ENCODE data around the gene TPP2. TPM values are rescaled to one million over a fixed set of nuclear protein-coding genes. Genes with fewer than 3 reads are reported as not detected.

Gene TPP2
- total RNA-seq, 3 donors from 2014 or later = 37.6 to 44.0 (median 38.2) TPM

DNA sequence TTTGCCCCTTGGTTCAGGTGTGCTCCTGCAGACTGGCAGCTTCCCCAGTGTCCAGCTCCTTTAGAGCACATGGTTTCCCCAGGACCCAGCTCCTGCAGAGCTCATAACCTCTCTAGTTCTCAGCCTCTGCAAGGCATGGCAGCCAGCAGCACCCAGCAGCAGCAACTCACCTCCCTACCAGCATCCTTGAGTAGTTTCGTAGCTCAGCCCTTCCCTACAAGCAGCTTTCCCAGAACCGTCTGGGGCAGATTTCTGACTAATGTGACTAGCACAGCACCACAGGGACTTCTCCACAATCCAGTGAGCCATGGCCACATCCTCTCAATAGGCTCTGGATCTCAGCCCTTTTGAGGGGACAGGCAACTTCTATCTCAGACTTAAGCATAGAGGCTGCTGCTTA, 112.2 kb downstream of the TPP2 start:
- Histone ChIP-seq H3K9me3 (no peaks in the 10 kb centered on the region), H3K36me3 (ENCODE audit: low read depth) (no peaks in the 10 kb centered on the region), H3K4me1 (ENCODE audit: low read depth) (no peaks in the 10 kb centered on the region), H3K4me3 (no peak overlapping the region)
- ATAC-seq (no peak), DNase-seq (no peak)
- intact Hi-C loops (cut with DNase I, micrococcal nuclease) = no loop called here
- TF ChIP-seq, protein P1, sequence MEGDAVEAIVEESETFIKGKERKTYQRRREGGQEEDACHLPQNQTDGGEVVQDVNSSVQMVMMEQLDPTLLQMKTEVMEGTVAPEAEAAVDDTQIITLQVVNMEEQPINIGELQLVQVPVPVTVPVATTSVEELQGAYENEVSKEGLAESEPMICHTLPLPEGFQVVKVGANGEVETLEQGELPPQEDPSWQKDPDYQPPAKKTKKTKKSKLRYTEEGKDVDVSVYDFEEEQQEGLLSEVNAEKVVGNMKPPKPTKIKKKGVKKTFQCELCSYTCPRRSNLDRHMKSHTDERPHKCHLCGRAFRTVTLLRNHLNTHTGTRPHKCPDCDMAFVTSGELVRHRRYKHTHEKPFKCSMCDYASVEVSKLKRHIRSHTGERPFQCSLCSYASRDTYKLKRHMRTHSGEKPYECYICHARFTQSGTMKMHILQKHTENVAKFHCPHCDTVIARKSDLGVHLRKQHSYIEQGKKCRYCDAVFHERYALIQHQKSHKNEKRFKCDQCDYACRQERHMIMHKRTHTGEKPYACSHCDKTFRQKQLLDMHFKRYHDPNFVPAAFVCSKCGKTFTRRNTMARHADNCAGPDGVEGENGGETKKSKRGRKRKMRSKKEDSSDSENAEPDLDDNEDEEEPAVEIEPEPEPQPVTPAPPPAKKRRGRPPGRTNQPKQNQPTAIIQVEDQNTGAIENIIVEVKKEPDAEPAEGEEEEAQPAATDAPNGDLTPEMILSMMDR (IDR thresholded peaks at IDR 0.05) = no peak

DNA sequence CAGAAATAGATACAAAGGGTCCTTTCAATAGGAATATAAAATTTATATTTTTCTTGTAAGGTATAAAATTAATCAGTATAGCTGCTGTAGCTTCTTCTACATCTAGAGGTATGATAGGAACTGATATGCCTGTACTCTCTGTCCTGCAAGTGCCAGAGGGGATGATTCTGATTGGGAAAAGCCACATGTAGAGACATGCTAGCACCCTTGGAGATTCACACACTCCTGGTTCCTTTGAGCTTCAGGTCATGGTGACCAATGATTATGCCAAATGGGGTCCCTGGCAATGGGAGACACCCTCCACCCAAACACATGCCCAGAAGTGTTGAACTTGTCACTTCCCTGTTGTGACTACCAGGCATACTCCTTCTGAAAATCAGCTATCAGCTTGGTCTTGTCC, 112.8 kb downstream of the TPP2 start:
- ATAC-seq = no peak

DNA sequence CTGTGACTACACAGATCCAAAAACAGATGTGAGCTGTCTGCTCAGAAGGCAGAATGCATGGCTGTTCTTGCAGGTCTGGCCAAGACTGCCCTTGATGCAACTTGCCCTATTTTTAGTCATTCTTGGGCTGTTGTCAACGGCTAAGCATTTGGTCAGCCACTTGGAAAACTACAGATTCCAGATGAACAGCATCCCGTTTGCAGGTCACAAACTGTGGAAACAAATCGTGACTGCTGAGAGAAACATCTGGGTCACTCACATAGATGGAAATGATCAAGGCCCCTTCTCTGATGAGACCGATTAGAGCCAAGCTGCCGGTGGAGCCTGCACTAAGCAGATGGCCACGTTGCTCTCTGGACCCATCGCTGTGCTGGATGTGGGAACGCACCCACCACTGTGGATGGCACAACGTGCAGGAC, 113.5 kb downstream of the TPP2 start:
- DNase-seq = no peak
- H3K4me3 ChIP-seq = no peak overlapping the region
- intact Hi-C loops (cut with DNase I, micrococcal nuclease) = no loop called here
- H3K36me3 ChIP-seq (ENCODE audit: low read depth) = no peaks in the 10 kb centered on the region
- ATAC-seq = no peak
- no peaks in the 10 kb centered on the region for H3K4me1 ChIP-seq (ENCODE audit: low read depth)
- H3K9me3 ChIP-seq = no peaks in the 10 kb centered on the region
- TF ChIP-seq, protein P1 (IDR thresholded peaks at IDR 0.05) = no peak

More for the DNA sequence above, 112.8 kb downstream of the TPP2 start:
- H3K36me3 ChIP-seq (ENCODE audit: low read depth) = no peaks in the 10 kb centered on the region
- H3K9me3 ChIP-seq = no peaks in the 10 kb centered on the region
- no peak for DNase-seq
- intact Hi-C loops (cut with DNase I, micrococcal nuclease) = no loop called here
- TF ChIP-seq, protein P1 (IDR thresholded peaks at IDR 0.05) = no peak
- H3K4me3 ChIP-seq = no peak overlapping the region
- no peaks in the 10 kb centered on the region for H3K4me1 ChIP-seq (ENCODE audit: low read depth)

DNA sequence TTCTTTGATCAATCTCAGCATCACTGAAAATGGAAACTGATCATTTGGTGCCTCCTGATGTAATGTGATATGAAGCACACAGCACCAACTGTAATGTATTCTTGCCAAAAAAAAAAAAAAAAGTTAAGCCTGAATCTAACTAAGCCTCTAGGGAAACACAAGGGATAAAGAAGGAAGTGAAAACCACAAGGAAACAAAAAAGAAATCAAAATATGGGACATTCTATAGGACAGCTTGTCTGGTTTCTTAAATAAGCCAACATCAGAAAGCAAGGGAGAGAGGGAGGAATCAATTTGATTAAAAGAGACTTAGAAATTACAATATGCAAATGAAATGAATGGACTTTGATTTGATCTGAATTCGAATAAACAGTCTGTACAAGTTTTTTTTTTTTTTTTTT, 118.7 kb downstream of the TPP2 start:
- Histone ChIP-seq H3K9me3 (no peaks in the 10 kb centered on the region), H3K4me3 (no peak overlapping the region), H3K4me1 (ENCODE audit: low read depth) (no peaks in the 10 kb centered on the region), H3K36me3 (ENCODE audit: low read depth) (no peaks in the 10 kb centered on the region)
- DNase-seq (no peak), ATAC-seq (no peak)
- intact Hi-C loops (cut with DNase I, micrococcal nuclease) = no loop called here
- TF ChIP-seq, protein P1 (IDR thresholded peaks at IDR 0.05) = no peak

DNA sequence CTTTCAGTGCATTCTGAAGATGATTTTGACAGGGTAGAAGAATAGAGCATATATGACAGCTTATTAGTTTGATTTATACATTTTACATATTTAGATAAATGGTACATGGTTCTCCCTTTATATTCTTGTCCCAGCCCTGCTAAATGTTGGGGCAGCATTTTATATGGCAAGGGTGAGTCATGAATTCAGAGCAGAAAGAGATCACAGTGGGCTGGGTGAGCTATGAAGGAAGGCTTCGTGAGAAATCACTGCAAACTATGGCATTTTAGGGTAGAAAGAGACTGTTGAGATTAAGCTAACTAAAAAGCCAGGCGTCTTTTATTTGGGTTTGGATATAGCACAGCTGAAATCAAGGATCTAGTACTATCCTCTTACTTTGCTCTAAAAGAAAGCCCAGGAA, 122.0 kb downstream of the TPP2 start:
- H3K4me1 ChIP-seq (ENCODE audit: low read depth) = no peaks in the 10 kb centered on the region
- no peaks in the 10 kb centered on the region for H3K36me3 ChIP-seq (ENCODE audit: low read depth)
- intact Hi-C loops (cut with DNase I, micrococcal nuclease) = no loop called here
- no peak overlapping the region for H3K4me3 ChIP-seq
- TF ChIP-seq, protein P1 (IDR thresholded peaks at IDR 0.05) = no peak
- ATAC-seq (no peak), DNase-seq (no peak)
- no peaks in the 10 kb centered on the region for H3K9me3 ChIP-seq

DNA sequence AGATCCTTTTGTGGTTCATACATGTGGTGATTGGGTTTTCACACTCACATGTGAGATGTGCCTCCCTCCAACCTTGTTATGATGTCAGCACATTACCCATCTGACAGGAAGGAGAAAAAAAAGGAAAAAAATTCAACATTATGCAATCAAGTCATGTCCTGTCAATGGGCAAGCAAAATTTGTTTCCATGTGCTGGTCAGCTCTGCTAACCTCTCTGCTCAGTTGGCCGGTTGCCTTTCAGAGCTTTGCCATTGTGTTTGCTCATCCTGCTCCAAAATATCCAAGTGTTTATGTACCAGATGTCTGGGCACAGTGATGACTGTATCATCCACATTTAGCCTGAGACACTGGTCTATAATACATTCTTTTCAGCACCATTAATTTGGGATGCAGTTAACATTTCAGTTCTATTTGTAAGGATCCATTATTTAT, 125.0 kb downstream of the TPP2 start:
- TF ChIP-seq, protein P1 (IDR thresholded peaks at IDR 0.05) = no peak
- Histone ChIP-seq H3K36me3 (ENCODE audit: low read depth) (no peaks in the 10 kb centered on the region), H3K4me3 (no peak overlapping the region), H3K4me1 (ENCODE audit: low read depth) (no peaks in the 10 kb centered on the region), H3K9me3 (no peaks in the 10 kb centered on the region)
- DNase-seq (no peak), ATAC-seq (no peak)
- intact Hi-C loops (cut with DNase I, micrococcal nuclease) = no loop called here
